Measurements from ENCODE around the gene CAMTA1.
"Not testable (repeated sequence)": the region's sequence is repeated elsewhere in the genome, so short reads cannot be mapped to it uniquely, and the experiment has no call there.

The CAMTA1 gene

GRCh38 chr1:6909857-6910256 lies 124.6 kb downstream of the CAMTA1 start:
- no peak for DNase-seq

- DNase-seq = no peak
These were observed 126.0 kb downstream of the CAMTA1 start for GRCh38 chr1:6911021-6911941.

- DNase-seq = no peak
These were observed 126.7 kb downstream of the CAMTA1 start for GRCh38 chr1:6911974-6912373.

GRCh38 chr1:6912518-6912917 lies 127.3 kb downstream of the CAMTA1 start:
- DNase-seq = no peak

GRCh38 chr1:6913086-6913485 lies 127.8 kb downstream of the CAMTA1 start:
- DNase-seq = no peak

- DNase-seq = no peak
These were observed 129.5 kb downstream of the CAMTA1 start for GRCh38 chr1:6914706-6915105.

- DNase-seq = no peak
These were observed 130.8 kb downstream of the CAMTA1 start for GRCh38 chr1:6915999-6916565.

- DNase-seq = no peak
These were observed 131.8 kb downstream of the CAMTA1 start for GRCh38 chr1:6917067-6917466.

GRCh38 chr1:6918186-6918924 lies 133.1 kb downstream of the CAMTA1 start:
- DNase-seq = no peak

- DNase-seq = no peak
These were observed 133.8 kb downstream of the CAMTA1 start for GRCh38 chr1:6918925-6919511.

GRCh38 chr1:6921506-6921905 lies 136.3 kb downstream of the CAMTA1 start:
- DNase-seq = not testable (repeated sequence)

GRCh38 chr1:6922096-6922931 lies 137.1 kb downstream of the CAMTA1 start:
- DNase-seq = no peak

- no peak for DNase-seq
These were observed 137.8 kb downstream of the CAMTA1 start for GRCh38 chr1:6923012-6923411.

- DNase-seq = no peak
These were observed 138.2 kb downstream of the CAMTA1 start for GRCh38 chr1:6923416-6923815.

GRCh38 chr1:6923955-6924881 lies 139.0 kb downstream of the CAMTA1 start:
- DNase-seq = no peak

- DNase-seq = no peak
These were observed 139.6 kb downstream of the CAMTA1 start for GRCh38 chr1:6924891-6925290.

- DNase-seq = no peak
These were observed 142.4 kb downstream of the CAMTA1 start for GRCh38 chr1:6927626-6928025.

- no peak for DNase-seq
These were observed 143.0 kb downstream of the CAMTA1 start for GRCh38 chr1:6928106-6928885.

GRCh38 chr1:6930732-6931300 lies 145.6 kb downstream of the CAMTA1 start:
- DNase-seq = no peak

- no peak for DNase-seq
These were observed 150.2 kb downstream of the CAMTA1 start for GRCh38 chr1:6935361-6935883.
